ENCODE measurements around the gene GM2A.
"Not testable (repeated sequence)": the region's sequence is repeated elsewhere in the genome, so short reads cannot be mapped to it uniquely, and the experiment has no call there.

GM2A gene

GRCh38 chr5:151296974-151297373 lies 44.0 kb downstream of the GM2A start:
- Histone ChIP-seq H3K9ac (ENCODE audit: low read length) (no peak overlapping the region), H3K27me3 (ENCODE audit: low read length) (no peaks in the 10 kb centered on the region), H3K4me2 (ENCODE audit: low read depth, low read length, poor library complexity, severe bottlenecking) (no peak overlapping the region), H2AFZ (ENCODE audit: low read depth, low read length, severe bottlenecking) (no peak overlapping the region), H4K20me1 (ENCODE audit: low read depth, low read length) (no peaks in the 10 kb centered on the region), H3K9me2 (replicated peaks; ENCODE audit: insufficient read depth, low read length) (no peaks in the 10 kb centered on the region), H3K36me3 (ENCODE audit: low read length) (no peaks in the 10 kb centered on the region), H3K79me2 (ENCODE audit: insufficient read depth, low read length) (no peaks in the 10 kb centered on the region), H3K9me3 (ENCODE audit: insufficient read depth, low read length) (no peaks in the 10 kb centered on the region), H3K27ac (ENCODE audit: low read depth, low read length) (no peak overlapping the region), H3K4me3 (ENCODE audit: insufficient read depth, low read length, poor library complexity, severe bottlenecking) (no peak overlapping the region), H3F3A (ENCODE audit: insufficient read depth) (no peaks in the 10 kb centered on the region)
- TF ChIP-seq EZH2phosphoT487 (conservative IDR thresholded peaks at IDR 0.05; ENCODE audit: low read length) (no peak), CTCF (IDR thresholded peaks at IDR 0.05; ENCODE audit: insufficient read depth, low read length, poor library complexity, severe bottlenecking) (no peak)

- H3K36me3 ChIP-seq (ENCODE audit: low read length): no peaks in the 10 kb centered on the region
- no peaks in the 10 kb centered on the region for H3F3A ChIP-seq (ENCODE audit: insufficient read depth)
- no peak overlapping the region for H3K4me2 ChIP-seq (ENCODE audit: low read depth, low read length, poor library complexity, severe bottlenecking)
- H3K79me2 ChIP-seq (ENCODE audit: insufficient read depth, low read length): no peaks in the 10 kb centered on the region
- H3K9me3 ChIP-seq (ENCODE audit: insufficient read depth, low read length): no peaks in the 10 kb centered on the region
- peak; percentile 25 for TF ChIP-seq CTCF (IDR thresholded peaks at IDR 0.05; ENCODE audit: insufficient read depth, low read length, poor library complexity, severe bottlenecking)
- no peak for TF ChIP-seq EZH2phosphoT487 (conservative IDR thresholded peaks at IDR 0.05; ENCODE audit: low read length)
- H3K27ac ChIP-seq (ENCODE audit: low read depth, low read length): no peak overlapping the region
- H3K4me3 ChIP-seq (ENCODE audit: insufficient read depth, low read length, poor library complexity, severe bottlenecking): no peak overlapping the region
- H2AFZ ChIP-seq (ENCODE audit: low read depth, low read length, severe bottlenecking): no peak overlapping the region
- no peaks in the 10 kb centered on the region for H3K27me3 ChIP-seq (ENCODE audit: low read length)
- H3K9me2 ChIP-seq (replicated peaks; ENCODE audit: insufficient read depth, low read length): no peaks in the 10 kb centered on the region
- no peaks in the 10 kb centered on the region for H4K20me1 ChIP-seq (ENCODE audit: low read depth, low read length)
- no peak overlapping the region for H3K9ac ChIP-seq (ENCODE audit: low read length)
Observed at GRCh38 chr5:151298063-151298855, 45.3 kb downstream of the GM2A start.

DNA sequence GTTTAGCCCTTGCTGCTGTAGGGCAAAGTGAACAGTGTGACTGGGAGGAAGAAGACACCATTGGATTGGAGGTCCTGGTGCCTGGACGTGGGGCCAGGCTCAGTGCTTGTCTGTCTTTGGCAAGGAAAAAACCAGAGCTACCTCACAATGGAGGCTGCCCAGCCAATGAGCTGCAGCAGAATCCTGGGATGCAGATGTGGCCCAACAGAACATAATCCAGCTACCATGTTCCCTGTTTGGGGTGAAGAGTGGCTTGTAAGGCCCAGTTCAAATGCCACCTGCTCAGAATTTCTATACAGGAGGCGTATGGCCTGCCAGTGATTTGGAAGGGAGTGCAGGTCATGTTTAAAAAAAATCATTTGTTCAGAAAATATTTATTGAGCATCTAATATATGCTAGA lies 50.7 kb downstream of the GM2A start, which contains the start of gene SLC36A3:
Gene SLC36A3, minus strand, starts transcription at position 101 of the 400 bp plus-strand sequence. CDS start 412 bp downstream, outside the sequence.
- Histone ChIP-seq H3K4me2 (ENCODE audit: low read depth, low read length, poor library complexity, severe bottlenecking) (no peak within 1 kb of the TSS), H3K27ac (ENCODE audit: low read depth, low read length) (no peak within 1 kb of the TSS), H3K4me3 (ENCODE audit: insufficient read depth, low read length, poor library complexity, severe bottlenecking) (no peak within 1 kb of the TSS), H3K9me3 (ENCODE audit: insufficient read depth, low read length) (no peaks in the 10 kb centered on the region), H3K27me3 (ENCODE audit: low read length) (no peaks in the 10 kb centered on the region), H3F3A (ENCODE audit: insufficient read depth) (no peaks in the 10 kb centered on the region), H3K9me2 (replicated peaks; ENCODE audit: insufficient read depth, low read length) (no peaks in the 10 kb centered on the region), H4K20me1 (ENCODE audit: low read depth, low read length) (no peaks in the 10 kb centered on the region), H3K36me3 (ENCODE audit: low read length) (no peaks in the 10 kb centered on the region), H3K79me2 (ENCODE audit: insufficient read depth, low read length) (no peaks in the 10 kb centered on the region), H3K9ac (ENCODE audit: low read length) (no peak within 1 kb of the TSS), H2AFZ (ENCODE audit: low read depth, low read length, severe bottlenecking) (no peak within 1 kb of the TSS)
- TF ChIP-seq EZH2phosphoT487 (conservative IDR thresholded peaks at IDR 0.05; ENCODE audit: low read length): no peak
- no peak for TF ChIP-seq CTCF (IDR thresholded peaks at IDR 0.05; ENCODE audit: insufficient read depth, low read length, poor library complexity, severe bottlenecking)

DNA sequence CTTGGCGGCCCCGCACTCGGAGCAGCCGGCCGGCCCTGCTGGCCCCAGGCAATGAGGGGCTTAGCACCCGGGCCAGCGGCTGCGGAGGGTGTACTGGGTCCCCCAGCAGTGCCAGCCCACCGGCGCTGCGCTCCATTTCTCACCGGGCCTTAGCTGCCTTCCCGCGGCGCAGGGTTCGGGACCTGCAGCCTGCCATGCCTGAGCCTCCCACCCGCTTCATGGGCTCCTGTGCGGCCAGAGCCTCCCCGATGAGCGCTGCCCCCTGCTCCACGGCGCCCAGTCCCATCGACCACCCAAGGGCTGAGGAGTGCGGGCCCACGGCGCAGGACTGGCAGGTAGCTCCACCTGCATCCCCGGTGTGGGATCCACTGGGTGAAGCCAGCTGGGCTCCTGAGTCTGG lies 56.3 kb downstream of the GM2A start:
- H3K4me3 ChIP-seq (ENCODE audit: insufficient read depth, low read length, poor library complexity, severe bottlenecking); H2AFZ ChIP-seq (ENCODE audit: low read depth, low read length, severe bottlenecking); H3K79me2 ChIP-seq (ENCODE audit: insufficient read depth, low read length); H3K9ac ChIP-seq (ENCODE audit: low read length); H3K27ac ChIP-seq (ENCODE audit: low read depth, low read length); H3K36me3 ChIP-seq (ENCODE audit: low read length); H4K20me1 ChIP-seq (ENCODE audit: low read depth, low read length); H3K9me2 ChIP-seq (replicated peaks; ENCODE audit: insufficient read depth, low read length); H3F3A ChIP-seq (ENCODE audit: insufficient read depth); H3K9me3 ChIP-seq (ENCODE audit: insufficient read depth, low read length); H3K27me3 ChIP-seq (ENCODE audit: low read length); H3K4me2 ChIP-seq (ENCODE audit: low read depth, low read length, poor library complexity, severe bottlenecking): not testable (repeated sequence)

DNA sequence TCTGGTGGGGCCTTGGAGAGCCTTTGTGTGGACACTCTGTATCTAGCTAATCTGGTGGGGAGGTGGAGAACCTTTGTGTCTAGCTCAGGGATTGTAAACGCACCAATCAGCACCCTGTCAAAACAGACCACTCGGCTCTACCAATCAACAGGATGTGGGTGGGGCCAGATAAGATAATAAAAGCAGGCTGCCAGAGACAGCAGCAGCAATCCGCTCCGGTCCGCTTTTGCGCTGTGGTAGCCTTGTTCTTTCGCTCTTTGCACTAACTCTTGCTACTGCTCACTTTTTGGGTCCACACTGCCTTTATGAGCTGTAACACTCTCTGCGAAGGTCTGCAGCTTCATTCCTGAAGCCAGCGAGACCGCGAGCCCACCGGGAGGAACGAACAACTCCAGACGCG lies 56.8 kb downstream of the GM2A start:
- not testable (repeated sequence) for H3K9me2 ChIP-seq (replicated peaks; ENCODE audit: insufficient read depth, low read length); H4K20me1 ChIP-seq (ENCODE audit: low read depth, low read length); H3K27ac ChIP-seq (ENCODE audit: low read depth, low read length); H2AFZ ChIP-seq (ENCODE audit: low read depth, low read length, severe bottlenecking); H3K9ac ChIP-seq (ENCODE audit: low read length); H3K4me3 ChIP-seq (ENCODE audit: insufficient read depth, low read length, poor library complexity, severe bottlenecking); H3F3A ChIP-seq (ENCODE audit: insufficient read depth); H3K4me2 ChIP-seq (ENCODE audit: low read depth, low read length, poor library complexity, severe bottlenecking); H3K9me3 ChIP-seq (ENCODE audit: insufficient read depth, low read length); H3K27me3 ChIP-seq (ENCODE audit: low read length); H3K79me2 ChIP-seq (ENCODE audit: insufficient read depth, low read length); H3K36me3 ChIP-seq (ENCODE audit: low read length)
